GM19438 (cell line): ENCODE measurements around the gene CFL1.
"Not testable (repeated sequence)": the region's sequence is repeated elsewhere in the genome, so short reads cannot be mapped to it uniquely, and the experiment has no call there.

Experiments
- ATAC-seq: cut with Tn5 transposase; IDR thresholded peaks from one replicate; pipeline ENCODE4 v1.9.1; 2021; ENCODE audit warnings: low read depth; ENCODE audit not compliant: unreplicated experiment

CFL1 gene

GRCh38 chr11:65859812-65860277, 1.9 kb upstream of the CFL1 start:
- ATAC-seq: no peak

- ATAC-seq: peak; percentile 47
Observed at GRCh38 chr11:65859095-65859811, 1.3 kb upstream of the CFL1 start.

- no peak for ATAC-seq
Observed at GRCh38 chr11:65858681-65859087, 704 bp upstream of the CFL1 start.

- ATAC-seq: no peak
Observed at GRCh38 chr11:65857500-65857852, 504 bp downstream of the CFL1 start.

- no peak for ATAC-seq
Observed at GRCh38 chr11:65856689-65857499, 1.1 kb downstream of the CFL1 start.

- ATAC-seq: no peak
Observed at GRCh38 chr11:65855927-65856363, 2.0 kb downstream of the CFL1 start.

GRCh38 chr11:65854852-65855837, 2.8 kb downstream of the CFL1 start:
- ATAC-seq: no peak

- no peak for ATAC-seq
Observed at GRCh38 chr11:65854161-65854592, 3.8 kb downstream of the CFL1 start.

- no peak for ATAC-seq
Observed at GRCh38 chr11:65853246-65853979, 4.6 kb downstream of the CFL1 start.

- no peak for ATAC-seq
Observed at GRCh38 chr11:65852508-65853245, 5.3 kb downstream of the CFL1 start.

GRCh38 chr11:65851811-65852507, 6.0 kb downstream of the CFL1 start:
- ATAC-seq: no peak

- ATAC-seq: no peak
Observed at GRCh38 chr11:65851083-65851579, 6.8 kb downstream of the CFL1 start.

- ATAC-seq: no peak
Observed at GRCh38 chr11:65850217-65851082, 7.5 kb downstream of the CFL1 start.

- no peak for ATAC-seq
Observed at GRCh38 chr11:65849771-65850216, 8.2 kb downstream of the CFL1 start.

GRCh38 chr11:65849366-65849765, 8.6 kb downstream of the CFL1 start:
- no peak for ATAC-seq

GRCh38 chr11:65848693-65849092, 9.3 kb downstream of the CFL1 start:
- not testable (repeated sequence) for ATAC-seq

- ATAC-seq: no peak
Observed at GRCh38 chr11:65847746-65848145, 10.2 kb downstream of the CFL1 start.
